ENCODE measurements around the gene INTS13.
"Not testable (repeated sequence)": the region's sequence is repeated elsewhere in the genome, so short reads cannot be mapped to it uniquely, and the experiment has no call there.

INTS13 gene

GRCh38 chr12:26918321-26919215 is 19.2 kb downstream of the INTS13 start:
- Mint-ChIP-seq H3K36me3 (ENCODE audit: low read depth) (peaks cover 59% of the 10 kb centered on the region), H3K4me1 (ENCODE audit: low read depth) (peaks cover under 1% of the 10 kb centered on the region), H3K9me3 (no peaks in the 10 kb centered on the region), H3K27ac (no peak overlapping the region), H3K4me3 (no peak overlapping the region), H3K27me3 (no peaks in the 10 kb centered on the region)
- intact Hi-C loops (cut with micrococcal nuclease): no loop called here

GRCh38 chr12:26906704-26907103 is 31.1 kb downstream of the INTS13 start:
- Mint-ChIP-seq H3K4me3 (no peak overlapping the region), H3K36me3 (ENCODE audit: low read depth) (peaks cover 74% of the 10 kb centered on the region), H3K4me1 (ENCODE audit: low read depth) (no peaks in the 10 kb centered on the region), H3K27me3 (no peaks in the 10 kb centered on the region), H3K27ac (no peak overlapping the region), H3K9me3 (peaks cover 8% of the 10 kb centered on the region)
- intact Hi-C loops (cut with micrococcal nuclease): loop anchor here (2.0 kb wide), 1 partner anchor 14 kb away; no protein-coding TSS in a partner anchor

- no peak overlapping the region for H3K4me3 Mint-ChIP-seq
- H3K36me3 Mint-ChIP-seq (ENCODE audit: low read depth): peaks cover 78% of the 10 kb centered on the region
- intact Hi-C loops (cut with micrococcal nuclease): loop anchor here (2.0 kb wide), 1 partner anchor 15 kb away; no protein-coding TSS in a partner anchor
- H3K27ac Mint-ChIP-seq: no peak overlapping the region
- H3K27me3 Mint-ChIP-seq: no peaks in the 10 kb centered on the region
- H3K4me1 Mint-ChIP-seq (ENCODE audit: low read depth): no peaks in the 10 kb centered on the region
- peaks cover 8% of the 10 kb centered on the region for H3K9me3 Mint-ChIP-seq
Measured at GRCh38 chr12:26906024-26906423, 31.8 kb downstream of the INTS13 start.

- H3K4me1 Mint-ChIP-seq (ENCODE audit: low read depth); H3K4me3 Mint-ChIP-seq; H3K27me3 Mint-ChIP-seq; intact Hi-C loops (cut with micrococcal nuclease); H3K9me3 Mint-ChIP-seq; H3K27ac Mint-ChIP-seq: not testable (repeated sequence)
- H3K36me3 Mint-ChIP-seq (ENCODE audit: low read depth): peaks cover 84% of the 10 kb centered on the region
Measured at GRCh38 chr12:26903396-26903795, 34.4 kb downstream of the INTS13 start.

- no peaks in the 10 kb centered on the region for H3K4me1 Mint-ChIP-seq (ENCODE audit: low read depth)
- H3K4me3 Mint-ChIP-seq: no peak overlapping the region
- H3K9me3 Mint-ChIP-seq: no peaks in the 10 kb centered on the region
- H3K27me3 Mint-ChIP-seq: no peaks in the 10 kb centered on the region
- H3K27ac Mint-ChIP-seq: no peak overlapping the region
- peaks cover 30% of the 10 kb centered on the region for H3K36me3 Mint-ChIP-seq (ENCODE audit: low read depth)
- intact Hi-C loops (cut with micrococcal nuclease): no loop called here
Measured at GRCh38 chr12:26896913-26897312, 40.9 kb downstream of the INTS13 start.

GRCh38 chr12:26895672-26896071 is 42.1 kb downstream of the INTS13 start:
- no peaks in the 10 kb centered on the region for H3K9me3 Mint-ChIP-seq
- H3K27ac Mint-ChIP-seq: no peak overlapping the region
- no peaks in the 10 kb centered on the region for H3K27me3 Mint-ChIP-seq
- intact Hi-C loops (cut with micrococcal nuclease): no loop called here
- no peak overlapping the region for H3K4me3 Mint-ChIP-seq
- peaks cover 18% of the 10 kb centered on the region for H3K36me3 Mint-ChIP-seq (ENCODE audit: low read depth)
- no peaks in the 10 kb centered on the region for H3K4me1 Mint-ChIP-seq (ENCODE audit: low read depth)

- Mint-ChIP-seq H3K4me1 (ENCODE audit: low read depth) (no peaks in the 10 kb centered on the region), H3K36me3 (ENCODE audit: low read depth) (no peaks in the 10 kb centered on the region), H3K27me3 (no peaks in the 10 kb centered on the region), H3K27ac (no peak overlapping the region), H3K9me3 (no peaks in the 10 kb centered on the region), H3K4me3 (no peak overlapping the region)
- intact Hi-C loops (cut with micrococcal nuclease): no loop called here
Measured at GRCh38 chr12:26891704-26892103, 46.1 kb downstream of the INTS13 start.

GRCh38 chr12:26890784-26891183 is 47.0 kb downstream of the INTS13 start:
- no peaks in the 10 kb centered on the region for H3K9me3 Mint-ChIP-seq
- intact Hi-C loops (cut with micrococcal nuclease): no loop called here
- no peak overlapping the region for H3K4me3 Mint-ChIP-seq

GRCh38 chr12:26884765-26885576 is 52.8 kb downstream of the INTS13 start:
- intact Hi-C loops (cut with micrococcal nuclease): no loop called here
- H3K27ac Mint-ChIP-seq: no peak overlapping the region
- peaks cover 15% of the 10 kb centered on the region for H3K27me3 Mint-ChIP-seq
- peak overlapping the region; percentile 58 for H3K4me3 Mint-ChIP-seq
- H3K4me1 Mint-ChIP-seq (ENCODE audit: low read depth): peaks cover 10% of the 10 kb centered on the region
- no peaks in the 10 kb centered on the region for H3K36me3 Mint-ChIP-seq (ENCODE audit: low read depth)
- H3K9me3 Mint-ChIP-seq: no peaks in the 10 kb centered on the region

More at GRCh38 chr12:26890784-26891183, 47.0 kb downstream of the INTS13 start:
- Mint-ChIP-seq H3K36me3 (ENCODE audit: low read depth) (no peaks in the 10 kb centered on the region), H3K27me3 (no peaks in the 10 kb centered on the region), H3K27ac (no peak overlapping the region), H3K4me1 (ENCODE audit: low read depth) (no peaks in the 10 kb centered on the region)

GRCh38 chr12:26880625-26881024 is 57.2 kb downstream of the INTS13 start:
- H3K36me3 Mint-ChIP-seq (ENCODE audit: low read depth): no peaks in the 10 kb centered on the region
- peaks cover 15% of the 10 kb centered on the region for H3K27me3 Mint-ChIP-seq
- H3K4me3 Mint-ChIP-seq: no peak overlapping the region
- H3K9me3 Mint-ChIP-seq: no peaks in the 10 kb centered on the region
- H3K4me1 Mint-ChIP-seq (ENCODE audit: low read depth): peaks cover 10% of the 10 kb centered on the region
- intact Hi-C loops (cut with micrococcal nuclease): no loop called here
- H3K27ac Mint-ChIP-seq: no peak overlapping the region

GRCh38 chr12:26878661-26879119 is 59.1 kb downstream of the INTS13 start:
- no peak overlapping the region for H3K27ac Mint-ChIP-seq
- peaks cover 19% of the 10 kb centered on the region for H3K4me1 Mint-ChIP-seq (ENCODE audit: low read depth)
- peaks cover 6% of the 10 kb centered on the region for H3K27me3 Mint-ChIP-seq
- H3K9me3 Mint-ChIP-seq: no peaks in the 10 kb centered on the region
- H3K36me3 Mint-ChIP-seq (ENCODE audit: low read depth): no peaks in the 10 kb centered on the region
- no peak overlapping the region for H3K4me3 Mint-ChIP-seq
- intact Hi-C loops (cut with micrococcal nuclease): no loop called here

GRCh38 chr12:26874501-26875296 is 63.1 kb downstream of the INTS13 start:
- H3K9me3 Mint-ChIP-seq: no peaks in the 10 kb centered on the region
- H3K36me3 Mint-ChIP-seq (ENCODE audit: low read depth): no peaks in the 10 kb centered on the region
- peaks cover 3% of the 10 kb centered on the region for H3K27me3 Mint-ChIP-seq
- intact Hi-C loops (cut with micrococcal nuclease): no loop called here
- H3K27ac Mint-ChIP-seq: no peak overlapping the region
- peaks cover 40% of the 10 kb centered on the region for H3K4me1 Mint-ChIP-seq (ENCODE audit: low read depth)
- H3K4me3 Mint-ChIP-seq: no peak overlapping the region

GRCh38 chr12:26872625-26873024 is 65.2 kb downstream of the INTS13 start:
- no peaks in the 10 kb centered on the region for H3K36me3 Mint-ChIP-seq (ENCODE audit: low read depth)
- H3K4me3 Mint-ChIP-seq: no peak overlapping the region
- no peaks in the 10 kb centered on the region for H3K9me3 Mint-ChIP-seq
- no peak overlapping the region for H3K27ac Mint-ChIP-seq
- peaks cover 43% of the 10 kb centered on the region for H3K4me1 Mint-ChIP-seq (ENCODE audit: low read depth)
- intact Hi-C loops (cut with micrococcal nuclease): no loop called here
- peaks cover 3% of the 10 kb centered on the region for H3K27me3 Mint-ChIP-seq
